ENCODE data around the gene PLEKHH3. TPM values are rescaled to one million over a fixed set of nuclear protein-coding genes. Genes with fewer than 3 reads are reported as not detected.
A peak's percentile ranks its signal among the peaks of the same experiment; 100 is the strongest.

PLEKHH3 gene, protein sequence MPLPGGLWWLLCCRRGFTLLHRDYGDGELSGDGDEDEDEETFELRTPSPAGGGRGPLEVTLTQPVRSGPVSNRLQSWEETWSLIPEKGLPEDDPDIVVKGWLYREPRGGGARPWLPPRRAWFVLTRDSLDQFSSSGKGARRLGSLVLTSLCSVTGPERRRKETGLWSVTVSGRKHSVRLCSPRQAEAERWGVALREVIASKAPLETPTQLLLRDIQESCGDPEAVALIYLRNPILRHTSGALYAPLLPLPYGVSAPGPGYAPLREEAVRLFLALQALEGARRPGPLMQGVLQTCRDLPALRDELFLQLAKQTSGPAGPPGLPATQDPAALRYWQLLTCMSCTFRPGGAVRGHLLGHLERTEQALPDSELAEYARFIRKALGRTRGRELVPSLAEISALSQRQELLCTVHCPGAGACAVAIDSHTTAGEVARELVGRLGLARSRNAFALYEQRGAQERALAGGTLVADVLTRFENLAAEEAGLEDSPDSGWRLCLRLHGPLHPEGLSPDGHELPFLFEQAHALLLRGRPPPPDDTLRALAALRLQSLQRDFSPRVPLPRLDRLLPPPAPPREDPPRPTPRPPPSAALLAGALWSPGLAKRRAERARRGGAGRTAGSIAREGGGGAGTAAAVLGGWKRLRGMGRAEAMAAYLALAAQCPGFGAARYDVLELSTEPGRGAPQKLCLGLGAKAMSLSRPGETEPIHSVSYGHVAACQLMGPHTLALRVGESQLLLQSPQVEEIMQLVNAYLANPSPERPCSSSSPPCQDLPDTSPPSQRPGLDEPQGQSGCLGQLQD
- total RNA-seq (10 to 100 TPM; 65.8 to 67.3 TPM), polyA plus RNA-seq (ENCODE audit: insufficient read depth, low read depth, low replicate concordance) (42.8 TPM)
- long read RNA-seq, donor 1, partial matches to known transcripts, result 0 of 6 reads
- long read RNA-seq, donor 1, other reads (novel, unspliced or antisense), result 0 of 6 reads
- long read RNA-seq, donor 2, partial matches to known transcripts, result 0 of 1 reads
- long read RNA-seq, donor 2, other reads (novel, unspliced or antisense), result 0 of 1 reads

- peaks cover 75% of the 10 kb centered on the region for H3K4me1 ChIP-seq
- 0 to 1% methylated on average over 34 to 37 of the region's 51 CpGs for WGBS, 2 donors
- intact Hi-C loops (cut with DNase I; ENCODE audit: low total_unique reads), result loop anchor here (10.0 kb wide), 1 partner anchor 102 kb away; the partner anchor contains the start of gene PSMC3IP
These were observed at the start of gene PLEKHH3 for GRCh38 chr17:42676424-42677011. PLEKHH3 (minus strand) TSS chr17:42676994; CDS start chr17:42676563, 431 bp downstream.

GRCh38 chr17:42725143-42725542 lies 48.3 kb upstream of the PLEKHH3 start:
- Histone ChIP-seq H3K27ac (no peak overlapping the region), H3K4me3 (no peak overlapping the region), H3K4me1 (no peaks in the 10 kb centered on the region), H3K9me3 (no peaks in the 10 kb centered on the region), H3K36me3 (ENCODE audit: low read depth, missing control alignments) (no peaks in the 10 kb centered on the region), H3K27me3 (no peaks in the 10 kb centered on the region)
- 94 to 95% methylated on average over 6 of the region's 6 CpGs for WGBS, 2 donors
- intact Hi-C loops (cut with DNase I; ENCODE audit: low total_unique reads), result loop anchor here (10.0 kb wide), 1 partner anchor 100 kb away; the partner anchor contains the start of gene BECN1
- no peak for TF ChIP-seq POLR2A (IDR thresholded peaks at IDR 0.05)
- TF ChIP-seq, protein P1, sequence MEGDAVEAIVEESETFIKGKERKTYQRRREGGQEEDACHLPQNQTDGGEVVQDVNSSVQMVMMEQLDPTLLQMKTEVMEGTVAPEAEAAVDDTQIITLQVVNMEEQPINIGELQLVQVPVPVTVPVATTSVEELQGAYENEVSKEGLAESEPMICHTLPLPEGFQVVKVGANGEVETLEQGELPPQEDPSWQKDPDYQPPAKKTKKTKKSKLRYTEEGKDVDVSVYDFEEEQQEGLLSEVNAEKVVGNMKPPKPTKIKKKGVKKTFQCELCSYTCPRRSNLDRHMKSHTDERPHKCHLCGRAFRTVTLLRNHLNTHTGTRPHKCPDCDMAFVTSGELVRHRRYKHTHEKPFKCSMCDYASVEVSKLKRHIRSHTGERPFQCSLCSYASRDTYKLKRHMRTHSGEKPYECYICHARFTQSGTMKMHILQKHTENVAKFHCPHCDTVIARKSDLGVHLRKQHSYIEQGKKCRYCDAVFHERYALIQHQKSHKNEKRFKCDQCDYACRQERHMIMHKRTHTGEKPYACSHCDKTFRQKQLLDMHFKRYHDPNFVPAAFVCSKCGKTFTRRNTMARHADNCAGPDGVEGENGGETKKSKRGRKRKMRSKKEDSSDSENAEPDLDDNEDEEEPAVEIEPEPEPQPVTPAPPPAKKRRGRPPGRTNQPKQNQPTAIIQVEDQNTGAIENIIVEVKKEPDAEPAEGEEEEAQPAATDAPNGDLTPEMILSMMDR (IDR thresholded peaks at IDR 0.05), result no peak
- DNase-seq, result no peak

More at GRCh38 chr17:42676424-42677011, at the start of gene PLEKHH3:
- Histone ChIP-seq H3K27ac (peak within 1 kb of the TSS; percentile 95 to 96), H3K36me3 (ENCODE audit: low read depth, missing control alignments) (no peaks in the 10 kb centered on the region), H3K4me3 (peak within 1 kb of the TSS; percentile 89 to 91), H3K27me3 (no peaks in the 10 kb centered on the region), H3K9me3 (no peaks in the 10 kb centered on the region)
- no peak for DNase-seq
- peak; percentile 55 for TF ChIP-seq POLR2A (IDR thresholded peaks at IDR 0.05)
- TF ChIP-seq, protein P1 (IDR thresholded peaks at IDR 0.05), result peak in 1 of 3 experiments; percentile 9

GRCh38 chr17:42723636-42724035 lies 46.8 kb upstream of the PLEKHH3 start:
- no peak for DNase-seq
- H3K27me3 ChIP-seq, result no peaks in the 10 kb centered on the region
- H3K9me3 ChIP-seq, result no peaks in the 10 kb centered on the region
- TF ChIP-seq, protein P1 (IDR thresholded peaks at IDR 0.05), result no peak
- TF ChIP-seq POLR2A (IDR thresholded peaks at IDR 0.05), result no peak
- WGBS, 2 donors, result 78 to 84% methylated on average over 3 of the region's 3 CpGs
- no peak overlapping the region for H3K27ac ChIP-seq
- intact Hi-C loops (cut with DNase I; ENCODE audit: low total_unique reads), result loop anchor here (5.0 to 10.0 kb wide), 2 partner anchors 39 to 101 kb away; partner anchors contain the start of genes BECN1 and RAMP2
- no peaks in the 10 kb centered on the region for H3K4me1 ChIP-seq
- no peak overlapping the region for H3K4me3 ChIP-seq
- H3K36me3 ChIP-seq (ENCODE audit: low read depth, missing control alignments), result no peaks in the 10 kb centered on the region

- TF ChIP-seq POLR2A (IDR thresholded peaks at IDR 0.05), result no peak
- TF ChIP-seq, protein P1 (IDR thresholded peaks at IDR 0.05), result peak; percentile 48 to 77 (median 72)
- Histone ChIP-seq H3K4me1 (no peaks in the 10 kb centered on the region), H3K9me3 (no peaks in the 10 kb centered on the region), H3K4me3 (no peak overlapping the region), H3K36me3 (ENCODE audit: low read depth, missing control alignments) (no peaks in the 10 kb centered on the region), H3K27me3 (no peaks in the 10 kb centered on the region), H3K27ac (no peak overlapping the region)
- intact Hi-C loops (cut with DNase I; ENCODE audit: low total_unique reads), result loop anchor here (5.0 to 10.0 kb wide), 2 partner anchors 41 to 104 kb away; partner anchors contain the start of genes BECN1 and RAMP2
- 19 to 42% methylated on average over 2 of the region's 2 CpGs for WGBS, 2 donors
- DNase-seq, result no peak
These were observed 44.3 kb upstream of the PLEKHH3 start for GRCh38 chr17:42720996-42721583.
